Natural killer cell (primary cell): ENCODE results near the gene DUSP3. TPM values are rescaled to one million over a fixed set of nuclear protein-coding genes. Genes with fewer than 3 reads are reported as not detected.

Experiments used
- ATAC-seq, 3 donors: fragments of 150-1000 bp in 2 of 3; fragments of 200-7000 bp in 1 of 3; cut with Tn5 transposase; 1 replicate in 1 of 3; 2 replicates in 2 of 3; pipeline ENCODE4 v1.10.0; 2021; ENCODE audit warnings: mild to moderate bottlenecking in 2 of 3, moderate library complexity in 2 of 3
- DNase-seq, 2 donors: peaks; one replicate each; pipeline versions ENCODE4 v3.0.0 to v3.0.0-alpha.2; 2013 to 2021; ENCODE audit warnings: mixed read lengths in 1 of 2
- H3K27ac ChIP-seq: one replicate; pipeline ENCODE4 v1.5.1; 2013; ENCODE audit warnings: mild to moderate bottlenecking, low read length
- H3K27me3 ChIP-seq: one replicate; pipeline ENCODE4 v1.6.1; 2013; ENCODE audit warnings: low read length; ENCODE audit not compliant: control insufficient read depth, insufficient read depth
- H3K36me3 ChIP-seq: one replicate; pipeline ENCODE4 v1.6.1; 2013; ENCODE audit warnings: low read length; ENCODE audit not compliant: control insufficient read depth, insufficient read depth
- H3K4me1 ChIP-seq: one replicate; pipeline ENCODE4 v1.6.1; 2013; ENCODE audit warnings: low read length; ENCODE audit not compliant: control insufficient read depth, insufficient read depth
- H3K4me3 ChIP-seq: one replicate; pipeline ENCODE4 v1.5.1; 2013; ENCODE audit warnings: low read length
- H3K9me3 ChIP-seq: one replicate; pipeline ENCODE4 v1.6.1; 2013; ENCODE audit warnings: low read length; ENCODE audit not compliant: control insufficient read depth, insufficient read depth
- H3K27ac Mint-ChIP-seq, 2 donors: one replicate each; pipeline ENCODE4 v1.8.0; 2022; ENCODE audit warnings: mild to moderate bottlenecking in 2 of 2, mixed read lengths in 2 of 2, moderate library complexity in 1 of 2
- H3K27me3 Mint-ChIP-seq, 2 donors: one replicate each; pipeline ENCODE4 v1.8.0; 2022; ENCODE audit warnings: low read depth in 2 of 2, mixed read lengths in 2 of 2
- H3K36me3 Mint-ChIP-seq: one replicate; pipeline ENCODE4 v1.8.0; 2022; ENCODE audit warnings: mixed read lengths
- H3K4me1 Mint-ChIP-seq, 2 donors: one replicate each; pipeline ENCODE4 v1.8.0; 2022; ENCODE audit warnings: mixed read lengths in 2 of 2
- H3K4me3 Mint-ChIP-seq: one replicate; pipeline ENCODE4 v1.8.0; 2022; ENCODE audit warnings: mild to moderate bottlenecking, moderate library complexity, mixed read lengths
- H3K9me3 Mint-ChIP-seq, 2 donors: one replicate each; pipeline ENCODE4 v1.8.0; 2022; ENCODE audit warnings: mixed read lengths in 2 of 2
- CTCF ChIP-seq: fragments of 200-600 bp; IDR thresholded peaks from one replicate; pipeline ENCODE4 v1.8.0; 2022; ENCODE audit warnings: antibody characterized with exemption
- WGBS: methylation state at CpG from one replicate; pipeline ENCODE4 v1.1.7; 2013; ENCODE audit warnings: missing lambda C conversion rate; ENCODE audit not compliant: insufficient coverage; 5-methylcytosine and 5-hydroxymethylcytosine counted together
- intact Hi-C: fragments of 100-400 bp; cut with micrococcal nuclease; formaldehyde crosslinking; loops from one replicate; pipeline ENCODE4 v1.14.2; 2022
- total RNA-seq, 4 donors: library from RNA; stranded (reverse); fragments of 120-200 nt in 1 of 4; gene quantifications; one replicate each; pipeline versions ENCODE4 v1.2.3 to v1.2.4, GENCODE V29; 2013 to 2022

DUSP3 gene
- total RNA-seq, 3 donors from 2014 or later (not counting 1 experiment from before 2014, with no cell fraction given), result 6.3 to 15.9 (median 12.9) TPM

GRCh38 chr17:43774304-43775250, 4.2 kb downstream of the DUSP3 start:
- Mint-ChIP-seq H3K27ac (no peak overlapping the region), H3K9me3 (no peaks in the 10 kb centered on the region), H3K4me1 (peaks cover 4 to 39% of the 10 kb centered on the region in 2 donors), H3K36me3 (no peaks in the 10 kb centered on the region), H3K27me3 (no peaks in the 10 kb centered on the region), H3K4me3 (no peak overlapping the region)
- DNase-seq (no peak), ATAC-seq (no peak)
- WGBS, result 83% methylated on average over 15 of the region's 16 CpGs
- no peak for TF ChIP-seq CTCF
- no peak overlapping the region for H3K4me3 ChIP-seq
- intact Hi-C loops, result no loop called here
- H3K9me3 ChIP-seq, result no peaks in the 10 kb centered on the region
- peak overlapping the region; percentile 6 for H3K27ac ChIP-seq
- peaks cover 37% of the 10 kb centered on the region for H3K4me1 ChIP-seq
- peaks cover 2% of the 10 kb centered on the region for H3K27me3 ChIP-seq
- no peaks in the 10 kb centered on the region for H3K36me3 ChIP-seq

- no peaks in the 10 kb centered on the region for H3K9me3 ChIP-seq
- H3K27me3 Mint-ChIP-seq, result no peaks in the 10 kb centered on the region
- H3K4me3 ChIP-seq, result no peak overlapping the region
- ATAC-seq (peak in 2 of 3 donors; percentile 84 to 90), DNase-seq (no peak)
- no peaks in the 10 kb centered on the region for H3K36me3 Mint-ChIP-seq
- H3K27ac Mint-ChIP-seq, result peak overlapping the region; percentile 34 to 88
- no peaks in the 10 kb centered on the region for H3K9me3 Mint-ChIP-seq
- intact Hi-C loops, result no loop called here
- peak overlapping the region; percentile 34 for H3K27ac ChIP-seq
- H3K36me3 ChIP-seq, result no peaks in the 10 kb centered on the region
- peaks cover 4 to 29% of the 10 kb centered on the region in 2 donors for H3K4me1 Mint-ChIP-seq
- no peak overlapping the region for H3K4me3 Mint-ChIP-seq
- 21% methylated on average over 7 of the region's 10 CpGs for WGBS
- no peak for TF ChIP-seq CTCF
- H3K4me1 ChIP-seq, result peaks cover 28% of the 10 kb centered on the region
- H3K27me3 ChIP-seq, result no peaks in the 10 kb centered on the region
Observed at GRCh38 chr17:43772877-43773648, 5.7 kb downstream of the DUSP3 start.

- ATAC-seq, result no peak
- intact Hi-C loops, result no loop called here
- TF ChIP-seq CTCF, result no peak
- Histone ChIP-seq H3K27ac (no peak overlapping the region), H3K4me3 (no peak overlapping the region), H3K27me3 (no peaks in the 10 kb centered on the region), H3K4me1 (peaks cover 26% of the 10 kb centered on the region), H3K36me3 (no peaks in the 10 kb centered on the region), H3K9me3 (no peaks in the 10 kb centered on the region)
- Mint-ChIP-seq H3K9me3 (no peaks in the 10 kb centered on the region), H3K36me3 (no peaks in the 10 kb centered on the region), H3K27ac (no peak overlapping the region), H3K4me1 (peaks cover 4 to 29% of the 10 kb centered on the region in 2 donors), H3K4me3 (no peak overlapping the region), H3K27me3 (peaks cover 0 to 2% of the 10 kb centered on the region in 2 donors)
- DNase-seq, result no peak
- WGBS, result 93% methylated on average over 9 of the region's 9 CpGs
Observed at GRCh38 chr17:43771463-43771862, 7.3 kb downstream of the DUSP3 start.
